NCI-H2227 (cell line): Measurements from ENCODE around the gene FOXG1.

ENCODE experiments used
- DNase-seq: peaks from one replicate; lab custom pipeline; 2025; ENCODE audit not compliant: unreplicated experiment; lab: John Stamatoyannopoulos, UW

The FOXG1 gene

DNA sequence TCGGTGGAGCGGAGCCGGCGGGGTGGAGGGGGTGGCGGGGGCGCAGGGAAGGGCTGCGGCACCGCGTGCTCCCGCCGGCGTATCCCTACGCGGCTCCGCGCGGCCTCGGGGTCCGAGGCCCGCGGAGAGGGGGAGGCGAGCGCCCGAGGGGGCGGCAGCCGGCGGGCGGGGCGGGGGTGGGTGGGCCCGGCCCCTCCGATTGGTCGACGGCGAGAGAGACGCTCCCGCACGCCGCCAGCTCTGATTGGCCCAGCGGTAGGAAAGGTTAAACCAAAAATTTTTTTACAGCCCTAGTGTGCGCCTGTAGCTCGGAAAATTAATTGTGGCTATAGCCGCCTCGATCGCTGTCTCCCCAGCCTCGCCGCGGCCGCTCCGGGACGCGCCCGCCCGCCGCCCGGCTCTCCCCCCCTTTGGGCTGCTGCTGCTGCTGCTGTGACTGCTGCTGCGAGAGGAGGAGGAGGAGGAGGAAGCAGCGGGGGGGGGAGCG is at the start of gene FOXG1:
TSS of gene FOXG1 (plus strand) at position 319 of the 487 bp plus-strand sequence. CDS start 493 bp downstream, outside the sequence.
- DNase-seq, result peak; percentile 96

DNA sequence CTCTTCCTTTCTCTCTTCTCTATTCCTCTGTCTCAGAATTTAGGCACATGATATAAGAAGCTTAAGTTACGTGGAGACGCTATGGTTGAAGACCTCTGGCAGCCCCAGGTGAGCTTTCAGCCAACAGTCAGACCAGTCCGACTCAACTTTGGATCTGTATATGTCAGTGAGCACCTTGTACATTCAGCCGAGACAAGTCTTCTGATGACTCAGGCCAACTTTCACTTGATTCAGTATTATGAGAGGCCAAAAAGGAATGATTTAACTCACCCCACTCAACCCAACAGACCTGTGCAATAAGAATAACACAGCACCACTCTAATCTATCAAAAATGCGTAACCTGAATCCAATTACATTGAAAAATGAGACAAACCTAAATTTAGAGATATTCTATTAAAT is 47.5 kb upstream of the FOXG1 start:
- DNase-seq, result no peak

DNA sequence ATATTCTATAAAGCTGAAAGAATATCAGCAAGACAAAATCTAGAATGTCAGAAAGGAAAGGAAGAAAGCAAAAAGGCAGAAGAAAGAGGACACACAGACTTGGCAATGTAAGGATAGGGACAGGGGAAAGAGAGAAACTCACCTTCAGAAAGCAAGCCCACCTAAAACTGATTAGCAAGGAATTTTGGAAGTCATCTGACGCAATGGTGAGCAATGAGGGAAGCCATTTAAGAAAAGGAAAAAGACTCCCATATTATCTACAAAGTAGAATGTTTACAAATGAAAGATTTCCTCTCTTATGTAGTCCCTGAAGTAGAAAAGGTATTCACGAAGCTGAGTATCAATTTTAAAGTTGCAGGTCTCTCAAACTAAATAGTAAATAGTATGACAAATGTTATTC is 35.2 kb upstream of the FOXG1 start:
- DNase-seq, result no peak

DNA sequence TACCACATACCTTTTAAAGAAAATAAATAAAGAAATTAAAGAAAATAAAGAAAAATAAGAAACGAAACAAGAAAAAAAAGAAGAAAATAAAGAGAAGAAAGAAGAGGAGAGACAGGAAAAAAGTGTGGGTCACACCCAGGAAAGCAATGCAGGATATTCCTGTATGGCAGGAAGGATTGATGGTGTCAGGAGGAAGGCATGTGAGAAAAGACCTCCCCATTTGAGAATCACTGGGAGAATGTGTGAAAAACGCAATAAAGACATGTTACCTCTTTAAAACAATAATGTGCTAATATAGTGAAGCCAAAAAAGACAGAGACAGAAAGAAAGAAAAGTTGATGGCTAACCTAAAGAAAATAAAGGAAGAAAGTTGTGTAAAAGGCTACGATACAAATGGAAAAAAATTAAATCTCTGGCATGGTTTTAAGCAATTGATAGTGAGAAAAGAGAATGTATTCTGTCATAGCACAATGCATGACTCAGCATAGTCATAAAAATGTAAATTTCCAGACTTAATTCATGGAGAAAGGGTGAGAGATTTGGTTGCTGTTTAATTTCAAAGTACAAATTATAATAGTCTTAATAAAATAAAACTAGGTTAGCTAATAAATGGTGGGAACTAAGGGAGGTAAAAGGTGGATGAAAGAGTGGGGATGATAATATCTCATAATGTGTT is 24.3 kb upstream of the FOXG1 start:
- DNase-seq, result no peak

DNA sequence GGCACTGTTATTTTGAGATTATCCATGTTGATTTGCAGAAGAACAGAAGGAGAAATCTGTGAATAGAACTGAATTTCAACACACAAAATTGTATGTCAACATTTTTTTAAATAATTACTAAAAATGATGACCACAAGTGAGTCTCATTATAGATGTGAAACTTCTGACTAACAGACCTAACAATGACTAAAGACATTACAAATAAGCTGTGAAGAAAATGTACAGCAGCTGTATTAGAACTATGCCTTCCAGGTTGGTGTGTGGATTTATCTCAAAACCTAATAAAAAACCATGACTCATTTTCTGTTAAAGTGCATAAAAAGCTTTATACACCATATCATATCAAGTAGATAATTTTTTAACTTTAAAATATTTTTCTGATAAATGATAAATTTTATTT is 22.5 kb upstream of the FOXG1 start:
- no peak for DNase-seq

DNA sequence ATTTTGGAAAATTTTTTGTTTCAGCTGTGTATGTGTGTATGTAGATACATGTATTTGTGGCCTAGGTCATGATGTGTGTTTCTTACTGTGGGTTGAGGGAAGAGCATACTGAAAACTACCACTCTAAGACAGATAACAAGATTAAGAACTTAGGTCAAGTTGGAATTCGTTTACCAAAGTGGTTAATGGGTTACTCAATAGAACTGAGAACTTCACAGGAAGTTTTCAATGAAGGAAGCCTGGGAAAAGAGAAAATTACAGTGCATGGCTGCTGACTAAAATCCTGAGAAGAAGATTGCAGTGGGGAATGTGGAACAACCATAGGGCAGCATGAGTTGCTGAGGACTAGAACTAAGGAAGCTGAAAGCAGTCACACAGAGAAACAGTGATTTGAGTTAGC is 21.4 kb upstream of the FOXG1 start:
- no peak for DNase-seq

DNA sequence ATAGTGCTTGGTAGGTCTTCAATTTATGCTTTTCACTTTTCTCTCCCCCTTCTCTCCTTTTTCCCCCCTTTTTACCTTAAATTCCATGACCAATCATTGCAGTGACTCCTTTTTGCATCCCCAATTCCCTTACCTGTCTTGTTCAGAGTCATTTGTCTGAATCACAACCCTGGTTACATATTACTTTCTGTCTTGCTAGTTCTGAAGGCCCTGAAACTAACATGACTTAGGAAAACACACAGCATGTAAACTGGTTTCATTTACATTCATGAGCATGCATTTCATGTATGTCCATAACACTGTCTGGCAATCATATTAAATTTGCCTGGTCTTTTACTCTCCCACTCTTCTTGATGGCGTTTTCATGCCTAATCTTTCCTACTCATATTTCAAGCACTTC is 20.3 kb upstream of the FOXG1 start:
- DNase-seq, result no peak

DNA sequence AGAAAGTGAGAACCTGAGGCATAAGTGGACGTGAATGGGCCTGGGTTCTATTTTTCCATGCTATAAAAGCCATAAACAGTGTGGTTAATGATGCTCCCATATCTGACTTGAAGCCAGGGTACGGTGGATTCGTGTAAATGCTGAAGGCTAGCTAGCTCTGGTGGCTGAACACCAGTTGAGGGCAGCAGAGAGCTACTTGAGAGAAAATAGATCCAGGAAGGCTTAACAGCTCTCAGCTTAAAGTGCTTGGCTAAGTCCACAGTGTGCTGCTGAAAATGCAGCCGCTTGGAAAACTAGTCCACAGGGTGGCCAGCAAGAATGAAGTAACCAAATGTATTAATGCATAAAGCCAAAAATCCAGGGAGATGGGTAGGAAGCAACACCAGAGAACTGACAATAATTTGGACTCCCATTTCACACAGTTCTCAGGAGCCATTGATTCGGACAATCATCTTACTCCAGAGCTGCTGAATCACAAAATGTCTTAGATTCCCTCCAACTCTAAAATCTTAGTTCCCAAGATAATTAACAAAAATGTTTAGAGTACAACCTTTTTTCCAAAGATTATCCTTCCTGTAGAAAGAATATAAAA is 15.0 kb upstream of the FOXG1 start:
- peak; percentile 86 for DNase-seq

DNA sequence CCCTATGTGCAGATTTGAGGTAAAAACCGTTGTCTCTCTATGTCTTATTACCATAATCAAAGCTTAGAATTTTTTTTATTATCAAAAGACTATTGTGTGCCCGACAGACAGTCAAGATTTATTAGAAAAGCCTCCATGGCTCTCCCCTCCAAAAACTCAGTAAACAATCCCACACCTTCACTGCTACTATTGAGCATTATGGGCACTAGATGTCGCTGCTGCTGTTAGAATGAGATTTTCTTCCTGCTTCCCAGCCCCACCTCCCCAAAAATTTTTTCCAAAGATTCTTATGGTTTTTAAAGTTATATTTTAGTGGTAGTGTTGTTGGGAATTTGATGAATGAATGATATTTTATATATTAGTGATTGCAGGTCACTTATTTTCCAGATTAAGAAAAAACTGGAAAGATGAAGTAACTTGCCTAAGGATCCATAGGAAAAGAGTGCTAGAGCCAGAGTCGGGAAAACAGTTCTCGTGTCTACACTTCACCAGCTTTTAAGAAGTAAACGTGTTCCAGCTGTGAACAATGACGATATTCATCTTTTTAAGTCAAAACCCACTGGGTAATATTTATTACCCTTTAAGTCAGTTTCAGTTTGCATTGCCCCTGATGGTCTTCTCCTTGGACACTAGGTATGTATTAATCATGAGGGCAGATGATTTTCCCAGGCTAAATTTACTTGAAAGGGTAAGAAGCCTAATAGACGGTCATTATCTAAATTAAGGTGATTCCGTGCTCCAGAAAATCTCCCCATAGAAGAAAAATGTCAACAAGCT is 12.2 kb upstream of the FOXG1 start:
- DNase-seq, result peak; percentile 83

DNA sequence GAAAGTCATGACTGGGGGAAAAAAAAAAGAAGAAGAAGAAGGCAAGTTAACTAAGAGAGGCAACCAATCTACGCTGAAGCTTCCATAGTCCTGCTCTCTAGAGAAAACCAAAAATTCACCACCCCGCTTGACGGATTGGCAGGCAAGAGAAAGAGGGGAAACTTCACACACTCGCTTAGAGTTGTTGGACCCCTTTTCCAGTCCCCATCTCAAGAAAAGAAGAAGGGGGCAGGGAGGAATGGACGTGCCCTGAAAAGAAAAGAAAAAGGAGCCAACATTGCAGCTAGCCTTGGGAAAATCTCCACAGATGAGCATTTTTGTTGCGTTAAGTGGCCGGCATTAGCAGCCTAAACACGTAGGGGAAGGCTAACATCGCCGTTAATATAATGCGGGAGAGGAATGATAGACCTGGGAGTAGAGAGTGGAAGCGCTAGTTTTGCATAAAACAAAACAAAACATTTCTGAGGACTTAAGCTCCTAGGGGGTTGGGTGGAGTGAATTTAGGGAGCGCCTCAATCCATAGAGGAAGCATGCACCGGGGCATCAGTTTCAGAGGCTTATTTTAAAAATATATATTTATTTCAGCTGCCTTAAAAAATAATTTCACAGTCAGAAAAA is 11.3 kb upstream of the FOXG1 start:
- no peak for DNase-seq

DNA sequence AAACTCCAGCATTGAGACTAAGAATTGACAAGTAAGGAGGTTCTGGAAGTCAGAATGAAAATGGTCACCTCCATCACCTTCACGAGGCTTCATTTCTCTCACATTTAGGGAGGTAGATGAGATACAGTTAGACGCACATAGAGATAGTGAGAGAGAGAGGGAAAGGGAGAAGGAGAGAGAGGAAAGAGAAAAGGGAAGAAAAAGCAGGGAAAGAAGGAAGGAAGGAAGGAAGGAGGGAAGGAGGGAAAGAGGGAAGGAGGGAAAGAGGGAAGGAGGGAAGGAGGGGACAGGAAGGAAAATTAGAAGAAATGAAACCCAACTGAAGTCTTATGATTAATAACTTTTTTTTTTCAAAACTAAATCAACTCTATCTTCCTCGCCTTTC is 10.7 kb upstream of the FOXG1 start:
- DNase-seq, result no peak

DNA sequence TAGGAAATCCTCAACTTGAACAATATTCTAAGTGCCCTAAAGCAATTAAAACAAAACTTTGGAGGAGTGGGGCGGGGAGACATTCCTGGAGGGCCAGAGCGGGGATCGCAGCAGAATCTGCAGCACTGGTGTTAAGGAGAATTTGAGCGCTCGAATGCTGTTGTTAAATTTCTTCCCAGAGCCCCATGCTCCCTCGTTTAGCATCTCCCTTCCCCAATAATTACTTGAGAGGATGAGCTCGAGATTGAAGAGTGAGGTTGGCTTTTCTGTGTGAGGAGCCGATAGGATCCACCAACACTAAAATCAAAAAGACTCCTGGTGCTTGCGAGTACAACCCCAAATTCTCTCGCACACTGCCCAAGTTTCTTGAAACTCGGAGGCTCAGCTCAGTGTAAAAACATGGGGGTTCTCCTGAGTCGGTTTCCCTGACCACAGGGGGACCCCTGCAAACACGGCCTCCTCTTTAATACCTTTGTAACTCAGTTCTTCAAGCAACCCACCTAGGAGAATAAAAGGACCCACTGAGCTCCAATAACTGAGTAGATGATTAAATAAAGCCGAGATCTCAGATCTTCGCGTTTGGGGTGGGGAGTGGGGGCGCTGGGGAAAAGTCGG is 10.2 kb upstream of the FOXG1 start:
- DNase-seq, result no peak

DNA sequence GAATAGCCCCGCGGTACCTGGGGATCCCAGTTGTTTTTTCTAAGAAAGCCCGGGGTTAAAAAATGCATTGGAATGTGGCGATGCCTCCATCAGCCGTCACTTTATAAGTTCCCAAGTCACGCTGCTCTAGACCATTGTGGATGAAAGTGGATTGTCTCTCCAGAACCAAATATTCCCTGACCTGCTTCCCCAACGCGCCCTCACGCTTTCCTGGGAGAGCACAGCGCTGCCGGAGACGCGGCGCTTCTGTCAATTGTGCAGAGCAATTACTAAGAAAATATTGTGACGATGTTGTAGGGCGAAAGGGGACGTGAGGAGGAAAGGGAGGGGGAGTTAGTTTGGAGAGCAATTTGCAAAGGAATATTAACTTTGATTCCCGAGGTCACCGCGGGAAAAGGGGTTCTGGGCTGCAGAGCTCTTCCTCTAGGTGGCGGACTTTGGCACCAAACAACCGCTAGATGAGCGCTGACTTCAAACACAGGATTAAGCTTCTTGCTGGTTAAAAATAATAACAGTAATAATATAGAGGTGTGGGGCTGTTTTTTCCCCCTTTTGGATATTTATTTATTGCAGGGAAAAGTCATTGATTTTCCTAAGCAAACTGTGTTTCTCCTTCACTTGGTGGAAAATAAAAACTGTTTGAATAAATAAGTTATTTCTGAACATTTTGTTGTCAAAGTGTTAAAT is 9.6 kb upstream of the FOXG1 start:
- DNase-seq, result no peak

DNA sequence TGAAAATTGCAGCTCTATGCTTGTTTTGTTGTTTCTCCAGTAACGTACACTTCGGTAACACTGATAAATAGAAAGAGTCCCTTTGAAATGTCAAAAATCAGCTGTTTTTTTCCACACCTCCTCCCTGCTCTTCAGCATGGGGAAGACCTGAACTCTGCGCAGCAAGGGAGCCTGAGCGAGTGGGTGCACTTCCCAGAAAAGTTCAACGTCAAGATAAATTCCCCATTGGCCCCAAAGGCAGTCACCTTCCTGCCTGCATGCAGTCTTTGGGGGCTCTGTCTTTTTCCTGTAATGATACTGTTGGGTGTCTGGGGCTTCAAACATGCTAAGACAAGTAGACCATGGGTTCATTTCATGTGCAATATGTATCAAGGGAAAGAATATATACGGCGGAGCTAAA is 8.8 kb upstream of the FOXG1 start:
- no peak for DNase-seq

DNA sequence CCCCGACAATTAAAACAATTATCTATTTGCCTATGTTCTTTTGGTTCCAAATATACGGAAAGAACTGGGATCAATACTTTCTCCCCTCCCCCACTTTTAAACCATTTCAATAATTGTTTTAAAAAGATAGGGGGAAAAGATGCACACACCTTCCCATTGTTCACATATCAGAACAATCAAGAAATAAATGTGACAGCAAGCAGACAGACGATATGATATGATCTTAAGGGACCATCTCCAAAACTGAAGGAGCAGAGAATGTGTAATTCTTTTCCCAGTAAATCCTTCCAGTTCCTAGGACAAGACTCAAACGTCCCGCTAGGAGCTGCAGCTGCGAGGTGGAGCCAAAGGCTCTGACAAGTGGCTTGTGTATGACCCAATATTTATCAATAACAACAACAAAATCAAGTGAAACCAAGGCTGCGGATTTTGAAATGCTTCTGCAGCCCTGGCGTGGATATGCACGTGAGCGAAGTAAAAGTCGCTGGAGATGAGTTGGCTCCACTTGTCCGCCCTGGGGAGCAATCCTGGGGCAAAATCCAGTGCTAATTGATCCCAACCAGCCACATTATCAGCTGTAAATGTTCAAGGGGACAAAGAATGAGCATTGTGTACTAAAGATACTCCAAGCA is 8.2 kb upstream of the FOXG1 start:
- no peak for DNase-seq

DNA sequence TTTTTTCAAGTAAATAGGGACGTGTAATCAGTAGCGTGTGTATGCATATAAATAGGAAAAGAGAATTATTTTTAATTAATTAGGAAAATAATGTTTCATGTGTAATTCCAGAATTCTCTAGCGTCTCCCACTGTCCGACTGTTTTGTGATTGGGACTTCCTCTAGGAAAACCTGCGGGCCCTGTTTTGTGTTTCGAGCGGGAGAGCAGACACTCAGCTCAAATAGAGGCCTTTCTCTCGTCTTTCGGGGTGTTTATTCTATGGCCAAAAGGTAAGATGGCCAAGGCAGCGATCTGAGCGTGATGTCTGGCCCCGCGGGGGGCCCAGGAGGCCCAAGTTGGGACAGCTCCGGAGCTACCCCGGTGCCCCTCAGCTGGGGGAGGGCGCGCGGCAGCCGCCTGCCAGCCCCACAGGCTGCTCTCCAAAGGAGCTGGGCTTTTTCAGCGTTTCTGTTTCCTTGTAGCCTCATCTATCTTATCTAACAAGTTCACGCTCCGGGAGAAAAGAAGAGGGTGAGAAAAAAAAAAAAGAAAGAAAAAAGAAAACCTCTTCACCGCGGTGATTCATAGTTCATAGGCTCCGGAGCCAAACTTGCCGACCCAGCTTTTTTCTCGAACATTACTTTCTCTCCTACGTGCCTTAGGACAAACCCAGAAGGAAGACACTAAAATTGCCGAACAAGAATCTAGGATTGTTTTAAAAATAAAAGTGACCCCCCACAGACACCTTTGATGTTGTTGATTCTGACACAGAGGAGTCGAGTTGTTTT is 7.5 kb upstream of the FOXG1 start:
- no peak for DNase-seq

DNA sequence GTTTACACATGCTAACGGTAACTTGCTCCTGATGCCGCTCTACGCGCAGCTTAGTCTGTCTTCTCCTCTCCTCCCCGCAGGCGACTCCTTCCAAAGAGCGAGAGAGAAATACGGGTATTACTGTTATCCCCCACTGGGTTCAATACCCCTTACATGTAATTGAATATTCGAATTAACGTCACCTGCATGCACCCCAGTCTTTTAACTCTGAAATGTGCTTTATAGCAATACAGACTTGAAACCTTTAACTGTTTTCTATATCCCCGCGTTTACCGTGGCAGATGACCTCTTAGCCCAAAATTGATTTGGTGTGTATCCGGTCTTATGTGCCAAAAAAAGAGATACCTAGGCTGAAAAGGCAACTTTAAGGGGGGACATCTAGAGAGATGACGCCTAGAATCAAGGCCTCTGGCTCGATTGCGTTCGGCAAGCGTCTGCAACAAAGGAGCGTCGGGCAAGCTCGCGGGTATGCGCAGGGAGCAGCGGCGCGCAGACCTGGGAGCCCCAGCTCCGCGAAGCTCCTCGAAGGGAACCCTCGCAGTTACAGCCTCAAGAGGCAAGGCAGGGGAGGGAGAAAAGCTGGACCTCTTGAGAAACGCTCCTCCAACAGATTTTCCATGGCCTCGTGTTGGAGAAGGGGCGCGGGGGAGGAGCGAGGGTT is 6.8 kb upstream of the FOXG1 start:
- DNase-seq, result peak; percentile 61

DNA sequence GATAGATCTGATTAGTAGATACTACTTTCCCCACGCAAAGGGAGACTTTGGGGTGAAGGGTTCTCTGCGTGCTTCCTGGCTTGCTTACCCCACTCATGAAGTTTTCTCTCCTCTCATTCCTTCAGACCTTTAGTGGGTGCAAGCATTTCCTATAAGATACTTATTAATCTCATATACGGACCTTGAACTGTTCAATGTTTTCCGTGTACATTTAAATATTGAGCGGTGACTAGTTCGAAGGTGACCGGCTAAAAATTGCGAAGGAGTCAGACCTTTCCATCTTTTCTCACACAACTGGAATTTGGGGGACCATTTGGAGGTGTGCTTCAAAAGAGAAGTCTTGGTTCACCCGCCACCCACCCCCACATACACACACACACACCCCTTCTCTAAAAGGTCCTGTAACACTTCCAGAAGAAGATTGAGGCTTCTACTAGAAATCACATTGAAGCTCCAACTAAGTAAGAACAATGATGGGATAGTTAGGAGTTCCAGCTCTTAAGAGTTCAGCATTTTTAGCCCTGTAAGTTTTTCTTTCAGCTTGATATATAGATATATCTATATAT is 6.1 kb upstream of the FOXG1 start:
- DNase-seq, result no peak
